Thoracic aorta (tissue), 2 donors: ENCODE measurements around the gene DCANP1. TPM values are rescaled to one million over a fixed set of nuclear protein-coding genes. Genes with fewer than 3 reads are reported as not detected.

Experiments
- ATAC-seq: fragments of 150-250 bp; one replicate; pipeline ENCODE4 v1.8.0; 2017; ENCODE audit warnings: low read depth; ENCODE audit not compliant: insufficient number of reproducible peaks, low FRiP score
- DNase-seq: peaks from one replicate; pipeline ENCODE4 v3.0.0-alpha.2; 2020; ENCODE audit warnings: low spot score
- H3K27ac ChIP-seq, 2 donors: fragments of 200-600 bp; sonication (generic); 1 replicate in 1 of 2; 2 replicates in 1 of 2; pipeline ENCODE4 v1.5.1; 2016; ENCODE audit warnings: mild to moderate bottlenecking in 2 of 2, moderate library complexity in 2 of 2
- H3K27me3 ChIP-seq: fragments of 200-600 bp; sonication (generic); replicated peaks from 2 replicates; pipeline ENCODE4 v1.6.0; 2016; ENCODE audit warnings: mild to moderate bottlenecking; ENCODE audit not compliant: insufficient read depth
- H3K36me3 ChIP-seq: fragments of 200-600 bp; sonication (generic); one replicate; pipeline ENCODE4 v1.5.1; 2016
- H3K4me1 ChIP-seq, 2 donors: fragments of 200-600 bp; sonication (generic); 1 replicate in 1 of 2; 2 replicates in 1 of 2; pipeline versions ENCODE4 v1.5.1 to v1.6.0; 2016; ENCODE audit warnings: low read depth in 2 of 2, mild to moderate bottlenecking in 1 of 2; ENCODE audit not compliant: control insufficient read depth in 1 of 2
- H3K4me3 ChIP-seq: fragments of 200-600 bp; sonication (generic); 2 replicates; pipeline ENCODE4 v1.5.1; 2016; ENCODE audit warnings: mild to moderate bottlenecking
- H3K9me3 ChIP-seq: fragments of 200-600 bp; sonication (generic); 2 replicates; pipeline ENCODE4 v1.5.1; 2016
- total RNA-seq, 2 donors: library from RNA; depleted of rRNA; stranded (reverse); fragments of >200 nt; gene quantifications; one replicate each; pipeline versions ENCODE4 v1.1.0 to v1.2.3, GENCODE V29; 2016
- TF ChIP-seq, protein P1 (sequence below): fragments of 200-600 bp; sonication (generic); IDR thresholded peaks from one replicate; pipeline ENCODE4 v1.5.1; 2019; ENCODE audit warnings: antibody characterized with exemption

The DCANP1 gene
- total RNA-seq, 2 donors from 2014 or later = not detected

DNA sequence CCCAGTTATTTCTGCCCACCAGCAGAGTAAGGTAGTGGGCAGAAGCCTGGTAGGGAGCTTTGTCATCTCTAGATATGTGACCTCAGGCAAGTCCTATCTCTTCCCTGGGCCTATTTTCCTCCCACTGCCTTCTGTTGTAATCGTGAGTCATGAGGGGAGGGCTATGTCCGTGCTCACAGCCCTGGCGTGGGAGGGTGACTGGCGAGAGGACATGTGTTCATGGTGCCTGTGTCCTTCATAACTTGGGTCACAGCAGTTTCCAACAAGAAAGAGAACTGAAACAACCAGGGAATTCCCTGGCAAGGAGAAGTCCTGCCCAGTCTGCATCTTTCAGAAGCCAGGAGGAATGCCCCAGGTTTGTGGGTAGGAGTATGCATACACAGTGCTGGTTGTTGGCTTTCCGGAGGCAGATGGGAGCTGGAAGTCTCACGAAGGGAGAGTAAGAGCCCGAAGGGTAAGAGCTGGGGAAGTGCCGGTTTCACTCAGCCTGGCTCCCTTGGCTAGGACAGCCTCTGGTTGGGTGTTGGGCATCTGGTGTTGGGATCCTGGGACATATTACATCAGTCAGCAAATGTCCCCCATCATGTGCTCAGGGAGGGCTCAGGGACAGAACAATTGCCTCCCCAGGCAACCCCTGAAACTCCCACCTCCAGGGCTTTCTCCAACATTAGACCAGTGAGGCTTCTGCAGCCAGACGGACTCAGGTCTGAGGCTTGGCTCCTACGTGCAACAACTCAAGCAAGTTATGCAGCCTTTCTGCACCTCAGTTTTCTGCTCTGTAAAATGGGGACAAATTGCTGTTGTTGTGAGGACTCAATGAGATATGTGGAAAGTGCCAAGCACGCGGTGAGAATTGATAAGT is 9.3 kb upstream of the DCANP1 start:
- DNase-seq (no peak), ATAC-seq (no peak)
- H3K9me3 ChIP-seq = no peaks in the 10 kb centered on the region
- no peak overlapping the region for H3K4me3 ChIP-seq
- no peak overlapping the region for H3K27ac ChIP-seq
- no peaks in the 10 kb centered on the region for H3K27me3 ChIP-seq
- TF ChIP-seq, protein P1, sequence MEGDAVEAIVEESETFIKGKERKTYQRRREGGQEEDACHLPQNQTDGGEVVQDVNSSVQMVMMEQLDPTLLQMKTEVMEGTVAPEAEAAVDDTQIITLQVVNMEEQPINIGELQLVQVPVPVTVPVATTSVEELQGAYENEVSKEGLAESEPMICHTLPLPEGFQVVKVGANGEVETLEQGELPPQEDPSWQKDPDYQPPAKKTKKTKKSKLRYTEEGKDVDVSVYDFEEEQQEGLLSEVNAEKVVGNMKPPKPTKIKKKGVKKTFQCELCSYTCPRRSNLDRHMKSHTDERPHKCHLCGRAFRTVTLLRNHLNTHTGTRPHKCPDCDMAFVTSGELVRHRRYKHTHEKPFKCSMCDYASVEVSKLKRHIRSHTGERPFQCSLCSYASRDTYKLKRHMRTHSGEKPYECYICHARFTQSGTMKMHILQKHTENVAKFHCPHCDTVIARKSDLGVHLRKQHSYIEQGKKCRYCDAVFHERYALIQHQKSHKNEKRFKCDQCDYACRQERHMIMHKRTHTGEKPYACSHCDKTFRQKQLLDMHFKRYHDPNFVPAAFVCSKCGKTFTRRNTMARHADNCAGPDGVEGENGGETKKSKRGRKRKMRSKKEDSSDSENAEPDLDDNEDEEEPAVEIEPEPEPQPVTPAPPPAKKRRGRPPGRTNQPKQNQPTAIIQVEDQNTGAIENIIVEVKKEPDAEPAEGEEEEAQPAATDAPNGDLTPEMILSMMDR = no peak
- peaks cover 11 to 20% of the 10 kb centered on the region in 2 donors for H3K4me1 ChIP-seq
- no peaks in the 10 kb centered on the region for H3K36me3 ChIP-seq

DNA sequence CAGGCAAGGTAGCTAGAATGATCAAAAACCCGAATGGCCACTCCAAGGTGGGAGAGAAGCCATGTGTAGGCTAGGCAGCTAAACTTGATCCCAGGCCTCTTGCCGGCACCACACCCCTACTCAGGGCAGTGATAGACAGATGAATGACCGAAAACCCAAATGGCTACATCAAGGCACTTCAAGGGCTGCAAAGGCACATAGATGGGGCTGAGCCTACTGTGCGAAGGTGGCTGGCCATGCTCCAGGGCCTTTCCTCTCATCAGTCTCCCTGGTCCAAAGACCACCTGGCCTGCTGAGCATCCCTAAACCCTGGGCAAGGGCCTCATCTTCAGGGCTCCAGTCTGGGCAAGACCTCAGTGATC is 8.7 kb upstream of the DCANP1 start:
- peaks cover 11 to 20% of the 10 kb centered on the region in 2 donors for H3K4me1 ChIP-seq
- no peaks in the 10 kb centered on the region for H3K27me3 ChIP-seq
- H3K4me3 ChIP-seq = no peak overlapping the region
- no peaks in the 10 kb centered on the region for H3K9me3 ChIP-seq
- no peak for DNase-seq
- no peaks in the 10 kb centered on the region for H3K36me3 ChIP-seq
- no peak overlapping the region for H3K27ac ChIP-seq
- TF ChIP-seq, protein P1 = no peak
- no peak for ATAC-seq

DNA sequence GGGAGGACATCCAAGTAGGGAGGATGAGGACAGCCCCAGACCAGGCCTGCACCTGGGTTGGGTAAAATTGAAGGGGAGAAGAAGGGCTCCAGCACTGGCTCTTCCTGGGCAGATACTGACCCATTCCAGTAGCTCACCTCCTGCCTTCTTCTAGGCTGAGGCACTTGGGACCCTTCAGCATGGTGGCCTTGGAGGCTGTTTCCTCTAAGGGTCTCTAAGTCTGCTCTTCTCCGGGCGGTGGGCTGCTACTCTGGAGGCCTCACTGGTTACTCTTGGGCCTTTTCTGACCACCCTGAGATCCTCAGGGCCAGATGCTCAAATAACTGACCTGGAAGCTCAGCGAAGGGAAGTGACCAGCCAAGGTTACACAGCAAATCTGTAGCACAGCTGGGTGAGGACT is 7.8 kb upstream of the DCANP1 start:
- DNase-seq (no peak), ATAC-seq (no peak)
- H3K4me1 ChIP-seq = peaks cover 11 to 20% of the 10 kb centered on the region in 2 donors
- no peak overlapping the region for H3K4me3 ChIP-seq
- no peaks in the 10 kb centered on the region for H3K36me3 ChIP-seq
- no peaks in the 10 kb centered on the region for H3K27me3 ChIP-seq
- no peaks in the 10 kb centered on the region for H3K9me3 ChIP-seq
- TF ChIP-seq, protein P1 = no peak
- no peak overlapping the region for H3K27ac ChIP-seq

DNA sequence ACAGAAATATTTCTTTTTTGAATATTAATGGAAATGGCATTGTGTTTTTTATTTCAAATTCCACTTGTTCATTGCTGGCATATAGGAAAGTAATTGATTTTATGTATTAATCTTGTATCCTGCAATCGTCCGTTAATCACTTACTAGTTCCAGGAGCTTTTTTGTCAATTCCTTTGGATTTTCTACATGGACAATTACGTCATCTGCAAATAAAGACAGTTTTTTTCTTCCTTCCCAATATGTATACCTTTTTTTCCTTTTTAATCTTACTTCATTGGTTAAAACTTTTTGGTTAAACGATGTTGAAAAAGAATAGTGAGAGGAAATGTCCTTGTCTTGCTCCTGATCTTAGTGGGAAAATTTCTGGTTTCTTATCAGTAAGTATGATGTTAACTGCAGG is 6.5 kb upstream of the DCANP1 start:
- DNase-seq (no peak), ATAC-seq (no peak)
- H3K36me3 ChIP-seq = no peaks in the 10 kb centered on the region
- no peaks in the 10 kb centered on the region for H3K27me3 ChIP-seq
- no peaks in the 10 kb centered on the region for H3K9me3 ChIP-seq
- no peak overlapping the region for H3K27ac ChIP-seq
- H3K4me1 ChIP-seq = peaks cover 9 to 13% of the 10 kb centered on the region in 2 donors
- no peak overlapping the region for H3K4me3 ChIP-seq
- TF ChIP-seq, protein P1 = no peak

DNA sequence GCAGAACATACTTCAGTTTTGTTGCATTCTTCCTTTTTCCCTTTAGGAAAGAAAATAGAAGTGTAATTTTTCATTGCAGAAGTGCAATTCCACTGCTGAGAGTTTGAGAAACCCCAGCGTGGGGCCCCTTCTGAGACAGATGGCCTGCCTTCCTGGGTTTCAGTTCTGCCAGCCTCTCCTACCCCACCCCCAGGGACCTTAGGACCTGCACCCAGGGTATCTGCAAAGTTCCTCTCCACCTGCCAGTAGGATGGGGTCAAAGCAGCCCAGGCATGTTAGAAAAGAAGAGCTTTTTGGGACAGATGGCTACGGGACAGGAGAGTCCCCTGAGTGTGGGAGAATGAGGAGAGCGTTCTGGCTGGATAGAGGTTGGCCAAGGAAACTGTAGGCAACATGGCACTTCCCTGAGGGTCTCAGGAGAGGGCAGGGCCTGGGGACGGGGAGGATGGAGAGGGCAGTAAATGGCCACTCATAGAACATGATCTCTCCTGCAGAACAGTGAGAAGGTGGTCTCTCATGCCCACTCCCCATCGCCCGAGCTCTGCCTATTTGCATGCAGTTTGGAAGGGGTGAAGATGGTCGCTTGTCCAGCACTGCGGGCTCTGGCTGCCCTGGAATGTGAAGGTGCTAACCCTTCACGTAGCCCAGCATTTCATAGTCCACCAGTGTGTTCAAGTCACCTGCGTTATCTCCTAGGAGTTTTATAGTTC is 5.3 kb upstream of the DCANP1 start, which contains the start of gene TIFAB:
Gene TIFAB (minus strand): TSS at position 31 of the 710 bp plus-strand sequence. CDS start 2,412 bp downstream, outside the sequence.
- no peaks in the 10 kb centered on the region for H3K36me3 ChIP-seq
- no peaks in the 10 kb centered on the region for H3K27me3 ChIP-seq
- no peaks in the 10 kb centered on the region for H3K9me3 ChIP-seq
- no peak for DNase-seq
- H3K27ac ChIP-seq = no peak within 1 kb of the TSS
- peaks cover 2 to 3% of the 10 kb centered on the region in 2 donors for H3K4me1 ChIP-seq
- no peak within 1 kb of the TSS for H3K4me3 ChIP-seq
- no peak for ATAC-seq
- TF ChIP-seq, protein P1 = no peak
